NCI-H526 (cell line): Measurements from ENCODE around the gene PDE7B.
"Not testable (repeated sequence)": the region's sequence is repeated elsewhere in the genome, so short reads cannot be mapped to it uniquely, and the experiment has no call there.

Source experiments
- DNase-seq, 2 experiments: peaks; one replicate each; lab custom pipeline; 2025; lab: John Stamatoyannopoulos, UW

PDE7B gene

DNA sequence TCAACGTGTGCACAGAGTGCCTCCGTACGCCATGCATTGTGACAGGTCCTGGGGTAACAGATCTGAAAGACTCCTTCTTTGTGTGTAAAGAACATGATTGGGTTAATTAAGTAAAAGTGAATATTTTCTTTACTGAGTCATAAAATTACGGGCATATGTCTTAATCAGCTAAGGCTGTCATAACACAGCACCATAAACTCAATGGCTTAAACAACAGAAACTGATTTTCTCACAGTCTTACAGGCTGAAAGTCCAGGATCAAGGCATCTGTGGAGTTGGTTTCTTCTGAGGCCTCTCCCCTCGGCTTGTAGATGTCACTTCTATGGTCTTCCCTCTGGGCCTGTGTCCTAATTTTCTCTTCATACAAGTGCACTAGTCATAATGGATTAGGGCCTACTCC, 221.7 kb downstream of the PDE7B start:
- DNase-seq: no peak

DNA sequence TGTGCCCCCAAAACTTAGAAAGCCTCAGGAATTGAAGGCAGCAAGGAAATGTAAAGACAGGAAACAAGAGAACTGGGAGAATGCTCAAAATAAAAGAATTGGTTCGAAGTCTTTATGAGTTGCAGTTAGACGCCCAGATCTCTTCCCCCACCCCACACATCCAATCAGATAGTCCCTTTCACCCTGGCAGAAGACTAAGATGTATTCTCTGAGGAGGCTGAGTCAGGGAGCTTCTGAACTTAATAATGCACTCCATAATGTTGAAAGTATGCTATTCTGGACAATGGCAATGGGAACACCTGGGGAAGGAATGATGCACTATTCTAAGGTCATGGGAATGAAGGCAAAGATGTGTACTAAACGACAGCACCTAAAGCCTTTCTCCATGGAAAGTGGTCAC, 225.0 kb downstream of the PDE7B start:
- DNase-seq: no peak

DNA sequence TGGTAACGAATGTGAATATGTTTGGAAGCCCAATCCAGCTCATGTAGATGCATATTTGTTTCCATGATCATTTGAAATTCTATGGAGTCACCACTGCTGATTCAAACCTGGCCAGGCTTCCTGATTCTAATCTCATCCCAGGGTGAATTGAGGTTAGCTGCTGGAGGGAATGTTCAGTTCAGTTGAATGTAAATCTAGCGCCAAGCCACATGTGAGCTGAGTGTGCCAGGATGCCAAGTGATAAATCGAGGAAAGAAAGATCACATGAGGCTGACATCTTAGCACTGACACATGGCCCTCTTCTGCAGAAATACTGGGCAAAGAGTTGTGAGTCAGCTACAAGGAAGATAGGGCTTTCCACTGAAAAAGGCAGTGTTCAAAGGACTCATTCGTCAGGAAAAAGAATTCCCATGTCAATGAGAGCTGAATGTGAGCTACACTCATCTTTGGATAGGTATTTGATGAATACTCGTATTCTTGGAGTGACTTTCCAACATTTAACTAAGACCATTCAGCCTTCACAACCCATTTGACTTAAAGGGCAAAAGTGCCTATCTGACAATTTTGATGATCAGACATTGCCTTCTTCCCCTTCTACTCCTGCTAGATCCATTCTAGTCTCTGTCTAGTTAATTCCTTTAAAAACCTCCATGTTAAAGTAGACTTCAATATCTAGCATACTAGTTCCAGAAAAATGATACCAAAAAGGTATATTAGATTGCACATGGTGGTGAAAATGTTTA, 226.5 kb downstream of the PDE7B start:
- DNase-seq: no peak

DNA sequence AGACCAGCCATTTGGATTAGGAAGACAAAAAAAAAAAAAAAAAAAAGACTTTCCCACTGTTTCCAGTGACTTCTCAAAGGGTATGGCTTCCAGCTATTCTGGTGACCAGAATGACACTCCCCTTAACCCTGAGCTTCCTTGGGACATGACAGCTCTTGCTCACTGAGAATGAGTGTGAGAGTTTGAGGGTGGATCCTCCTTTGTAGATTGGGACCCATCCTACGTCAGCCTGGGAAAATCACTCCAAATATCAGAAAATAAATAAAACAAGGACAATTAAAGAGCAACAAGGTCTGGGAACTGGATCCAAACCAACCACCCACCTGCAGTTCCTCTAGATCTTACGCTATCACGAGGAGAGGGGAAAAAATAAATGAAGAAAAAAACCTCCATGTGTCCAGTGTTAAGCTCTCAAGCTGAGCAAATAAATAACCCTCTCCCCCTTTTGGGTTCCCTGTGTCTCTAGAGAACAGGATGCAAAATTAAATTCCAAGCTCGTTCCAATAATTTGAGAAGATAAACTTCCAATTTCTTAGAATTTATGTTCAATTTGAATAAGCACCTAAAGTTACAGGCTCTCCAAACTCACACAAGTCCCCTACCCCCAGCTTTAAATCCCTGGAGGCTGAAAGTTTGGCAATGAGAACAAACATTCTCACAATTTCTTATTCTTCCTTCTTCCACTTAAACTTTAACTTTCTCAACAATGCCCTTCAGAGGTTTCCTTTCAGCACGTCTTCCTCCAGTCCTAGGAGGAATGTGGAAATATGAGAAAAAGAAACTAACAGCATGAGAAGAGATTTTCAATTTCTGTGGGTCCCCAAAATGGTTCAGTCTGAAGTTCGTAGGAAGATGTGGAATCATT, 228.4 kb downstream of the PDE7B start:
- DNase-seq: no peak

DNA sequence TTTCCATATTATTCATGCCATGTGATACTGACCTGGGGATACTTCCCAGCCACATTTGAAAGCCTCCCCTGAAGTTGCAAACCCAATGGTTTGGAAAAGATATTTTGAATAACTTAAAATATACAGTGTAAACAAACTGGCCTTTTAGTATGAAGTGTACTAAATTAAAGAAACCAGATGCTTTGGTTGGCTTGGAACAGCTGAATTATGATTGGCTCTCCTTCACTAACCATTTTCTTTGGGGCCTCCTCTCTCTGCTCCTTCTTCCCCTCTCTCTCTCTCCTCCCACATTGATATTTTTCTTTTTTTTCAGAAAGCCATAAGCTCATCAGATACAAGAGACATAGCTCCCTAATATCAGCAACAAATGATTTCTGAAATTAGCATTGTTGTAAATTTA, 232.0 kb downstream of the PDE7B start:
- DNase-seq: no peak

DNA sequence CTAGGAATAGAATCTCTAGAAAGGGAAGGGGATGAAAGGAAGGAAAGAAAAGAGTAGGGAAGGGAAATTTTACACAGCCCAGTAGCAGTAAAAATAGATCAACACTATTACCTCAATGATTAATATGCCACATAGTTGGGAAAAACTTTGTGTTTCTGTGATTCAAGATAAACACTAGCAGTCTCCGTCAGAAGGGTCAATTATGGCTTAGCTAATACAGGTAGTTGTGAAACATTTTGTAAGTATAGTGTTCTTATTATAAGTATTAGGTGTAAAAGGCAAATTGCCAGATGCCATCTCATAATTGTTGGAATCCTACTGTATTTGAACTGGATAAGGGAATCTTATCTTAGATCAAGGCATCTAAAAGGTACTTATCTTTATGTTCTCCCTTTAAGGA, 232.9 kb downstream of the PDE7B start:
- DNase-seq: no peak

DNA sequence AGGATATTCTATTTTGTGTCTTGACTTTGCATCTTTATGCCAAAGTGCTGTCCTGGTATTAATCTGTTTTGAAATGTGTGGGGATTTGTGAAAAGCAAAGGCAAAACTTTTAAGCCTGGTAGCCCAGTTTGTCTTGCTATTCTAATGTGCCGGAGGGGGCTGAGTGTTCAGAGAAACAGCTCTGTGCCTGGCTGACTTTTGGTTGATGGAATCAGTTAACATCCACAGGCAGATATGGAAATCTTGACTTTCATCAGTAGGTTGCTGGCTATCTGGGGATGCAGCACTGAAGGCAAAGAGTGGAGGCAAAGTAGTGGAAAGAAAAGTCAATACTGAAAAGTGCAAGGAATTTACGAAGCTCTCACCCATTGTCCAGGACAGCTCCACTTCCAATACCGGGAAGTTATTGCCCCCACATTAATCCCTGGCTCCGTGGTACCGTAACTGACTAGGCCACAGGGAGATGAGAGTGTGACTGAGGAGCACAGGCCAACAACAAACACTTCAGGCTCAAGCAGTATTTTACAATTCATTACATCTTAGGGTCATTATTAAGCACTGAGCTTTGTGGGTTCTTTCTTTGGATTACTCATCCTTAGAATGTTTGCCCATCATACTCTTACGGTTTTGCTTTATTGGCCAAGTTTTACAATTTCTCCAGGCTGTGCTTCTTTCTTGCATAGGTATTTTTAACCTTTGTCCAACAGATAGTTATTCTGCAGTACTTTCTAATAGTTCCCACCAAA, 234.0 kb downstream of the PDE7B start:
- no peak for DNase-seq

DNA sequence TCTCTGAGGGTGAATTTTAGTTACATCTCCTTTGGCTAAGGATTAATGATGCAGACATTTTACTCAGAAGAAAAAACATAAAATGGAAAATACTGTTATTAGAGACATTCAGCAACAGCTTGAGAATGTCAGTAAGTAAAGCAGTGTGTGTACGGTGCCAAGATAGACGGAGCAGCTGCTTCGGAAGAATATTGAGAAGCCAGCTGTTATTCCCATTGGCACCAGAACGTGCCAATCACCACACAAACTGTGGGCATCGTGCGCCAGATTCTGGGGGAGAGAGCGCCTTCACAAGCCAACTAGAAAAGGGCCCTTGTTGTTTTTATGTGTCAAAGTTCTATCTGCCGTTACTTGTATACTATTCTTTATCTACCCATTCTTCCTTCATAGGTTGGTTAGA, 235.2 kb downstream of the PDE7B start:
- DNase-seq: no peak

DNA sequence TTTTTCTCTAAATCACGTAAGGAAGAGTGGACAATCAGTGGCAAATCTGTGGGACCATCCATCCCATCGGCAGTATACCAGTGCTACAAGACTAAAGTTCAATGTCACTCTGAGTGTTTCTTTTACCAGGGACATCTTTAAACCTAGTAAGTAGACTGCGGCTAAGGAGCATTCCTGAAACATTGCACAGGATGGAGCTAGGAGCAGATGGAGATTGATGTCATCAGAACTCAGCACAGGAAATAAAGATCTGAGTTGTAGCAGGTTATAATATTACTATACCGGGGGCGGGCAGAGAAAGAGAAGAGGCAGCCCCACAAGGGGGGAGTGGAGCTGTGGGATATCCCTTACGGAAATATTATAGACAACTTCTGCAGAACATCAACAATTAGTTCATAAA, 236.5 kb downstream of the PDE7B start:
- no peak for DNase-seq

DNA sequence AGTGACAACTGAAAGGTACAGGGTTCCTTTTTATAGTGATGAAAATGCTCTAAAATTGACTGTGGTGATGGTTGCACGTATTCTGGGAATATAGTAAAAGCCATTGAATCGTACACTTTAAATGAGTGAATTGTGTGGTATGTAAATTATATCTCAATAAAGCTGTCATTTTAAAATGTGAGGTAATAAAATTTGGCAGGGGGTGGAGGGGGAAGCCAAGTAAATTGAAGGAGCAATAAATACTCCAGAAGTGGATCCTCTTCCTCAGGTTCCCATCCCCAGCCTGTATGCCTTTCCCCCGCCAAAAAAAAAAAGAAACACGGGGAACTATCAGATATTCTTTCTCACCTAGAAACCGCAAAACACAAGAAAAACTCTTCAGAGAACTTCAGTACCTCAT, 237.2 kb downstream of the PDE7B start:
- no peak for DNase-seq

DNA sequence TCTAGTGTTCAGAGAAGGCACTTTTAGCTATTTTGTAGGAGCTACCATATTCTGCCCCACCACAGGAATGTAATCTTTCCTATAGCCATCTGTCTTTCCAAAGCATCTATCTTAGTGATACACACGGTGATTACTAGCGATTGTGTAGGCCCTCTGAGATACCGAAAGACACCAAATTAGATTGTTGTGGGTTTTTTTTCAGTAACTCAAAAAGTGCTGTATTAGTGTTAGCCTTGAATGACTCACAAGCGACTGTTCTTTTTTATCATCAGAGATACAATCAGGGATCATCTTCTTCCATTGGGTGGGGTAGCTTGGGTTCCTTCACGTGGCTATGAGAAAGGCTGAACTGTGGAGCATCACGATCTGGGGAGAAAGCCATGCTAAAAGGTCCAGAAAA, 238.4 kb downstream of the PDE7B start:
- DNase-seq: no peak

DNA sequence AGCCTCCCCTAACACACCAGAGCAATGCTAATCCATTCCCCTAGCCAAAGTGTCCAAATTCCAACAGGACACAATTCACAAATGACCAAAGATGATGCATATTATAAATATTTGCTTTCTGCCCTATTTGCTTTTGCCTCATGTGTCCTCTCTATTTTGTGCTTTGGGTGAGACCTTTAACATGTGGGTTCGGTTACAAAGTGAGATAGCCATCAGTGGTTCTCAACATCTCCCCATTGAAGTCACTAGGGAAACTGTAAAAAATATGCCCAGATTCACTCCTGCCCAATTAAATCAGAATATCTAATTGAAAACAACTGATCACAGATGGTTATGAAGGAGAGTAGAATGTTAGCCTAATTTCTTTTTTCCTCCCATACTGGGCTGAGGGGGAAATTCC, 239.4 kb downstream of the PDE7B start:
- no peak for DNase-seq

DNA sequence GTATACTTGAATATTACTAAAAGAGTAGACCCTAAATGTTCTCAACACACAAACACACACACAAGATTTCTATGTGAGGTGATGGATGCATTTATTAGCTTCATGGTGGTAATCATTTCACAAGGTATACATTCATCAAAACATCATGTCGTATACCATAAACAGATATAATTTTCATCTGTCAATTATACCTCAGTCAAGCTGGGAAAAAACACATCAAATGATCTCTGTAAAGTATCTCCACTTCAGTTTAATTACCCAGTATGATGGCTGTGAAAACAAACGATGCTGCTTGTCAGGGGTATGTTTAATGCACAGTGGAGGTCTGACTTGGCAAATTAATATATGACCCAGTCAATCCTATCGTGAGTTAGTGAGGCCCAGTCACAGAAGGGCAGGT, 241.4 kb downstream of the PDE7B start:
- no peak for DNase-seq

DNA sequence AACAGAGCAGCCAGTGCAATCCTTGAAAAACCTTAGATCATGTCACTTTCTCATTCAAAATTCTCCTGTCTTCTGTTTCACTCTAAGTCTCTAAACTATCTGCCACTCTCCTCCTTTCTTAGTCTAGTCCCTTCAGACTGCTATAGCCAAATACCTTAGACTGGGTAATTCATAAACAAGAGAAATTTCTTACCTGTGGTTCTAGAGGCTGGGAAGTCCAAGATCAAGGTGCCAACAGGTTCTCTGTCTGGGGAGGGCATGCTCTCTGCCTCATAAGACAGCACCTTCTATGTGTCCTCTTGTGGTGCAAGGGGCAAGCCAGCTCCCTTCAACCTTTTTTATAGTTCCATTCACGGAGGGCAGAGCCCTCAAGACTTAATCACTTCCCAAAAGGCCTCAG, 242.3 kb downstream of the PDE7B start:
- no peak for DNase-seq

DNA sequence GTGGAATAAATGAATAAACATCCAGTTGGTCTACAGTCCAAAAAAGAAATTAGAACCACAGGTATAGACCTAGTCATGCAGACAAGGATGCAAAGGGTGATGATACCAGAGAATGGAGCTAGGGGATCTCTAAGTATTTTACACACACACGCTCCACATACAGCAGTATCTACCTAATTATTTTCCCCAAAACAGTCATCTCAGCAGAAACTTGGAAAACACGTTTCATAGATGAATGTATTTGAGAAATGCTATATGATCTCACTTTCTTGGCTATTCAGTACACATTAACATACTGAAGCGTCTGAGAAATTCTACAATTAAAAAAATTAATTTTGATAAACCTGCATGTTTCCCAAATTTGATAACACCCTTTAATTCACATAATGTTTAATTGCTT, 243.3 kb downstream of the PDE7B start:
- no peak for DNase-seq

DNA sequence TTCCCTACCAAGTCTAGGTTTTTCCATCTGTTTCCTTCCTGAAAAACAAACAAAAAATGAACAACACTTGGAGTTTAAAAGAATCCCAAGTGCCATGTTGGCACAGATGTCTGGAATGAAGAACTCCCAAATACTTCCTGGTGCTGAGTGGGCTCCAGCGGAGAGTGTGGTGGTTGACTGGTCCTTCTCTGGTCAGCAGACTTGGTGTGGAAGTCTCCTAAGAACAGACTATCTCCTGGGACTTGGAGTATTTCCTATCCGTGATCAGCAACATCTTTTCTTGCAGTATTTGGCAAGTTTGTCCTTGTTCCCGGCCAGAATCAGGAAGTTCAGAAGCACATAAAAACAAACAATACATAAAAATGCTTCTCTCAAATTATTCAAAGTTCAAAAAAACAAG, 244.5 kb downstream of the PDE7B start:
- DNase-seq: no peak

DNA sequence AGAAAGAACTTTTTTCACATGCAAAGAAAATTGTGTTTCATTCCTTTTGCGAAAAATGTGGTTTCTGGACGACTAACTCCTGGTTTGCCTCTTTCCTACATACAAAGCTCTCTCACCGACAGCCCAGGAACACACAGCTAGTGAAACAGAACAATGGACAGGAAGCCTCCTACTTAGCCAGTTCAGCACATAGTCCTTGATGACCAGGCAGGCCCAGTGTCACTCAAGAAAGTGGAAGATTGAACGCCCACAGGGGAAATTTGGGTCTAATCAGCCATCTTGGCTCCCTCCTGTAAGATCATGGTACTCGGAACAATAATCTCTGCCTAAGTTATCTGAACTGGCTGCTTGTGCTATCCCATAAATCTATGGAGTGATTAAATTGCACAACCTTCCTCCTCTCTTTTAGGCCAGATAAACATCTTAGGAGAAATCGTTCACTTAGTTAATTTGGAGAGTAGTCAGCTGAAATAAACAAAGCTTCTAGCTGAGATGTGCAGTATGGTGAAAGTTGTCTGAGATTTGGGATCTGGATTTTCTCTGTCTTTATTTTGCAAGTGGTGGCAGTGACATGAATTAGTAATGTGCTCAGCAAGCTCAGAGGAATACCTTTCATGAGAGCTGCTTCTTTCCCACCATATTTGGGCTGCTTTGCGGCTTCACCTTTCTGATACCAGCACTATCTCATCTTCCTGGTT, 251.6 kb downstream of the PDE7B start:
- DNase-seq: no peak

DNA sequence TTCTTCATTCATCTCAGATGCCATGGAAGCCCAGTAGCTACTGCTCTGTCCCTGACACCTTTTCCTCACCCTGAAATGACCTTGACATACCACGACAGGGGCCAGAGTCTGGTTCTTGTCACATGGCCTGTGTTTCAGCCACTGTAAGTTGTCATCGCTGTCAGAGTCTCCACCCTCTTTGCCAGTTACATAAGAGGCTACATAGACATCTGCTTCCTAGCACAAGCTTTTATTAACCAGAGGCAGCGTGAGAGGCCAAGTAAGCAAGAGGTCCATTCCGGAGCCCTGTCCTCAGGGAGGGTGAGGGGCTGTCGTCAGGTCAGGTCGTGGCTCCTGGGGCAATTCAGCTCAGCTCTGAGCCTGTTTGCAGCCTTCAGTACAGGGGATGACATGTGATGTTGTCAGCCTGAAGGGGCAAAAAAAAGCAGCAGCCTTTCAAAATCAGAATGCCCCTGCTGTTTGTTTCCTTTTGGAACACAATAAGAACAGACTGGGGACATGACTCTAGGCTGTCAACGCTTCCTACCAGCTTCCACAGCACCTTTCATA, 252.3 kb downstream of the PDE7B start:
- no peak for DNase-seq

DNA sequence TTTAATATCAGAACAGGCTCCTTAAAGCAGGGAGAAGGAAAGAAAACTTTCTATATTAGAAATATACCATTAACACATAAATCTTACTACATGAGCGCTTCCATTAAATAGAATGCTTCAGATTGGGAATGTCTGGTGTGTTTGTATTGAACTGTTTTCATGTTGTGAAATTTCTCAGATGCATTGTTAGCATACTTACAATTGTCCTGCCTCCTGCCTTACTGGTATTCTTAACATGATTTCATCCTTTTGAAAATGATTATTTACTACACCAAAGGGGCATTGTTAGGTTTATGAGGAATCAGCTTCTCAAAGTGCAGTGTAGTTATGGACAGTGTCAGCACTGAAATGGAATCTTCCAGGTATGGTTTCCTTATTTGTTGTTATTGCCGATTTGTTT, 253.1 kb downstream of the PDE7B start:
- no peak for DNase-seq

DNA sequence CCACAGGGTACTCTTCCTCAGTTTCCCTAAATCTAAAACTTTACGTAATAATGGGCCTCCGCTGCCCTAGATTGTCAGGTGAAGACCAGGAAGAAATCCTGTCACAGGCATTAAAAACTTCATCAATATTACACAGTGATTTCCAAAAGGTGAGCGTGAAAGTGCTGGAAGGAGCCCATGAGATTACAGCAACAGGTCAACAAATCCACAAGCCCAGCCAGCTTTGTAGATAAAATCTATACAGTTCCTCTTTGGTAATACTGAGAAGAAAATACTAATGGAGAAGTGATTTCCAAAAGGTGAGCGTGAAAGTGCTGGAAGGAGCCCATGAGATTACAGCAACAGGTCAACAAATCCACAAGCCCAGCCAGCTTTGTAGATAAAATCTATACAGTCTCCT, 254.3 kb downstream of the PDE7B start:
- DNase-seq: not testable (repeated sequence)

DNA sequence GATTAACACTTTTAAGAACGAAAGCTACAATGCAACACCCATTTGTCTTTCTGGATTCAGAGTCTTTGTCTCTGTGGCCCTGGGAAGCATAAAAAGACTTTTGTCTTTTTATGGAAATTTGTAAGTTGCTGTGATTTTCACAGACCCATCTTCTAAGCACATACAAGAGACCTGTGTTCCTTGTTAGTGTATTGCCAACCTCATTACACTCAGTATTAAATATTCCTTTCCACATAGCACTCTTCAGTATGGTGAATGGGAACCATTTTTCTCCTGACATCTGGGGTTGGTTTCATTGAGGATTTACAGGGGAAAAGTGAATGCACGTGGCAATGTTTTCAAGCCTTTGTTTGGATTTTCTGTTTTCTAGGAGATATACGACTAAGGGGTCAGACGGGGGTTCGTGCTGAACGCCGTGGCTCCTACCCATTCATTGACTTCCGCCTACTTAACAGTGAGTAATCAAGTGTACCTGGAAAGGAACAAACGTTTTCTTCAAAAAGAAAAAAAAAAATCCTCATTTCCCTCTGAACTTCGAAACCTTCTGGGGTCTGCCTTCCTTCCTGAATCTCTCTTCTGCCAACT, 257.0 kb downstream of the PDE7B start:
- DNase-seq: no peak

DNA sequence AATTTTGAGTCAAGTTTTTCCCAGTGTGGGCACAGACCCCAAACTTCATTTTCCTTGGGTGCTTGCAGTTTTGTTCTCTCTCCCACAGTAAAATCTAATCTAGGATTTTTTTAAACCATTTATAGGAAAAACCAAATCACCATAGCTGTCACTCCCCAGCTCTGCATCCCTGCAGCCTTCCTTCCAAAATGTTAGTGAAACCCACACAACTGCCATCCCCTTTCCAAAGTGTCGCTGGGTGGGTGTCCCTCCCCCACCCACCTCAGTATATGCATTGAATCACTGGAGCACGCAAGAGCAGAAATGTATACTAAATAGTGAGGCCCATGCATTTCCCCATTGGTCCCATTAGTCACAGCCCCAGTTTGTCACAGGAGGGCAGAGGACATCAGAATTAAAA, 260.3 kb downstream of the PDE7B start:
- DNase-seq: no peak
